ENCODE measurements around the gene CLPTM1L. TPM values are rescaled to one million over a fixed set of nuclear protein-coding genes. Genes with fewer than 3 reads are reported as not detected.
"Not testable (repeated sequence)": the region's sequence is repeated elsewhere in the genome, so short reads cannot be mapped to it uniquely, and the experiment has no call there.

CLPTM1L gene
- total and polyA plus RNA-seq, 8 donors: 60.8 to 202 (median 117) TPM

GRCh38 chr5:1277331-1277730 lies 67.6 kb downstream of the CLPTM1L start:
- 87 to 92% (median 92%) methylated on average over 15 to 21 of the region's 21 CpGs for WGBS, 5 donors
- H3K4me1 ChIP-seq: no peaks in the 10 kb centered on the region
- no peak overlapping the region for H3K27ac ChIP-seq
- peaks cover 0 to 9% (median 3%) of the 10 kb centered on the region in 4 donors for H3K9me3 ChIP-seq
- H3K27me3 ChIP-seq: no peaks in the 10 kb centered on the region
- intact Hi-C loops (cut with DNase I; ENCODE audit: low total_unique reads): no loop called here
- no peaks in the 10 kb centered on the region for H3K36me3 ChIP-seq
- no peak for DNase-seq
- no peak overlapping the region for H3K4me3 ChIP-seq
- TF ChIP-seq CTCF (IDR thresholded peaks at IDR 0.05) (no peak), POLR2A (IDR thresholded peaks at IDR 0.05) (no peak), POLR2AphosphoS5 (IDR thresholded peaks at IDR 0.05) (no peak), EP300 (IDR thresholded peaks at IDR 0.05) (no peak)

- Histone ChIP-seq H3K27ac (no peak overlapping the region), H3K36me3 (no peaks in the 10 kb centered on the region), H3K4me3 (no peak overlapping the region), H3K4me1 (no peaks in the 10 kb centered on the region), H3K27me3 (no peaks in the 10 kb centered on the region), H3K9me3 (peaks cover 0 to 9% (median 3%) of the 10 kb centered on the region in 4 donors)
- WGBS, 5 donors: 80 to 89% (median 89%) methylated on average over 1 to 20 of the region's 20 CpGs
- TF ChIP-seq POLR2AphosphoS5 (IDR thresholded peaks at IDR 0.05) (no peak), POLR2A (IDR thresholded peaks at IDR 0.05) (no peak), EP300 (IDR thresholded peaks at IDR 0.05) (no peak), CTCF (IDR thresholded peaks at IDR 0.05) (no peak)
- no peak for DNase-seq
- intact Hi-C loops (cut with DNase I; ENCODE audit: low total_unique reads): no loop called here
Measured at GRCh38 chr5:1276930-1277329, 68.0 kb downstream of the CLPTM1L start.

DNA sequence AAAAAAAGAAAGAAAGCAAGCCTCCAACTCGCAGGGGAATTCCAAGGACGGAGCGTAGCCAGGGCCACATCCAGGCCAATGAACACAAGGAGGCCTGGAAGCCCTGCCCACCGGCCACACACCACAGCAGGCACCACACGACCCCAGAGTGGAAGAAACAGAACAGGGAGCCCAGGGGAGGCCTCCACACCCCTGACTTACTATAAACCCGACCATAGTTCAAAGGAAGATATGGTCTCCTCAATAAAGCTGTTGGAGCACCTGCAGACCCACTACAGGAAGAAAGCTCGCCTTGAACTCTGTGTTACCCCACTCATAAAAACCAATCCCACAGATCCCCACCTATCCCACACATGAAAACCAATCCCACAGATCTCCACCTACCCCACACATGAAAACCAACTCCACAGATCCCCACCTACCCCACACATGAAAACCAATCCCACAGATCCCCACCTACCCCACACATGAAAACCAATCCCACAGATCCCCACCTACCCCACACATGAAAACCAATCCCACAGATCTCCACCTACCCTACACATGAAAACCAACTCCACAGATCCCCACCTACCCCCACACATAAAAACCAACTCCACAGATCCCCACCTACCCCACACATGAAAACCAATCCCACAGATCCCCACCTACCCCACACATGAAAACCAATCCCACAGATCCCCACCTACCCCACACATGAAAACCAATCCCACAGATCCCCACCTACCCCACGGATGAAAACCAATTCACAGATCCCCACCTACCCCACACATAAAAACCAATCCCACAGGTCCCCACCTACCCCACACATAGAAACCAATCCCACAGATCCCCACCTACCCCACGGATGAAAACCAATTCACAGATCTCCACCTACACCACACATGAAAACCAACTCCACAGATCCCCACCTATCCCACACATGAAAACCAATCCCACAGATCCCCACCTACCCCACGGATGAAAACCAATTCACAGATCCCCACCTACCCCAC lies 69.2 kb downstream of the CLPTM1L start:
- H3K27ac ChIP-seq; DNase-seq; H3K4me1 ChIP-seq; H3K9me3 ChIP-seq; H3K36me3 ChIP-seq; intact Hi-C loops (cut with DNase I; ENCODE audit: low total_unique reads); H3K4me3 ChIP-seq; H3K27me3 ChIP-seq: not testable (repeated sequence)
- WGBS, 5 donors: 60 to 74% (median 71%) methylated on average over 10 of the region's 10 CpGs

- Histone ChIP-seq H3K4me1 (no peaks in the 10 kb centered on the region), H3K27me3 (no peaks in the 10 kb centered on the region), H3K27ac (no peak overlapping the region), H3K36me3 (no peaks in the 10 kb centered on the region), H3K4me3 (no peak overlapping the region), H3K9me3 (peaks cover 0 to 9% (median 3%) of the 10 kb centered on the region in 4 donors)
- intact Hi-C loops (cut with DNase I; ENCODE audit: low total_unique reads): no loop called here
- WGBS, 5 donors: 77 to 85% (median 83%) methylated on average over 16 of the region's 16 CpGs
- DNase-seq: no peak
- TF ChIP-seq POLR2AphosphoS5 (IDR thresholded peaks at IDR 0.05) (no peak), CTCF (IDR thresholded peaks at IDR 0.05) (no peak), EP300 (IDR thresholded peaks at IDR 0.05) (no peak), POLR2A (IDR thresholded peaks at IDR 0.05) (no peak)
Measured at GRCh38 chr5:1274471-1274870, 70.4 kb downstream of the CLPTM1L start.

GRCh38 chr5:1273745-1274144 lies 71.2 kb downstream of the CLPTM1L start:
- Histone ChIP-seq H3K4me1 (no peaks in the 10 kb centered on the region), H3K9me3 (peaks cover 0 to 4% (median under 1%) of the 10 kb centered on the region in 4 donors), H3K4me3 (no peak overlapping the region), H3K27me3 (no peaks in the 10 kb centered on the region), H3K27ac (no peak overlapping the region), H3K36me3 (no peaks in the 10 kb centered on the region)
- TF ChIP-seq CTCF (IDR thresholded peaks at IDR 0.05): no peak
- no peak for TF ChIP-seq POLR2AphosphoS5 (IDR thresholded peaks at IDR 0.05)
- TF ChIP-seq POLR2A (IDR thresholded peaks at IDR 0.05): no peak
- no peak for TF ChIP-seq EP300 (IDR thresholded peaks at IDR 0.05)
- DNase-seq: no peak
- intact Hi-C loops (cut with DNase I; ENCODE audit: low total_unique reads): no loop called here
- 94 to 97% (median 95%) methylated on average over 18 to 20 of the region's 20 CpGs for WGBS, 5 donors

Measured in stomach (tissue), 9 donors.